Measurements from ENCODE around the gene RPL32. TPM values are rescaled to one million over a fixed set of nuclear protein-coding genes. Genes with fewer than 3 reads are reported as not detected.

Gene RPL32
- total and polyA plus RNA-seq, 9 of the 15 experiments (the other 6 are each of a cell fraction or from before 2014, with no cell fraction given) = 2,738 to 6,200 (median 4,286) TPM

DNA sequence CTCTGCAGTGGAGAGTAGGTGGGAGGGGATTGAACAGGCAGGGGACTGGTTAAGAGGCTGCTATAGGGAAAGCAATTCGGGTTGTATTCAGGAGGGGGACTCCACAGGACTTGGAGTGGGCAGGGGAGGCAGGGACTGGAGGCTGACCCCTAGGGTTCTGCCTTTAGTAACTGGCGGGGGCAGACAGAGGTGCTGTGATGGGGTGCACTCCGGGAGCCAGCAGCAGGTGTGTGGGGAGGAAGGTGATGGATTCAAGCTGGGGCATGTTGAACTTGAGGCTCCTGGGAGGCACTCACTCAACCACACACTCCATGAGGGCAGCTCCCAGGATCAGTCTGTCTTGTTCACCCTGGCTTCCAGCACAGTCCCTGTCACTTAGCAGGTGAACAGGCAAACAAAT, 32.4 kb downstream of the RPL32 start:
- Histone ChIP-seq H3K9me1 (ENCODE audit: control insufficient read depth, insufficient read depth, low read length) (no peaks in the 10 kb centered on the region), H3K4me3 (no peak overlapping the region), H3K36me3 (ENCODE audit: control insufficient read depth, insufficient read depth, low read length) (peaks cover 43% of the 10 kb centered on the region; the same call in 2 of the 3 replicates), H3K79me2 (ENCODE audit: control insufficient read depth, insufficient read depth, low read length) (no peaks in the 10 kb centered on the region), H3K9ac (ENCODE audit: insufficient read depth in 1 of 2, low read depth in 2 of 2, low read length in 2 of 2) (no peak overlapping the region), H3K27ac (ENCODE audit: extremely low read depth, low read depth, low read length) (no peak overlapping the region), H2AFZ (ENCODE audit: low read depth, low read length) (no peak overlapping the region), H3K4me2 (ENCODE audit: insufficient read depth, low read length) (no peak overlapping the region), H3K9me3 (replicated peaks; ENCODE audit: control insufficient read depth, insufficient read depth, low read depth, low read length) (no peaks in the 10 kb centered on the region), H4K20me1 (replicated peaks; ENCODE audit: control insufficient read depth, insufficient read depth, low read length) (no peaks in the 10 kb centered on the region), H3K27me3 (ENCODE audit: control insufficient read depth in 2 of 2, insufficient read depth in 2 of 2, low read length in 2 of 2) (no peaks in the 10 kb centered on the region), H3K4me1 (replicated peaks in 1 of 2; ENCODE audit: control insufficient read depth in 2 of 2, insufficient read depth in 2 of 2, low read length in 2 of 2) (peaks cover 9 to 17% of the 10 kb centered on the region in 2 experiments; a peak in 4 of 5 replicates)
- ChIA-PET POLR2A (interaction anchor here (0.7 to 7.5 kb wide), 6 partner anchors 10 to 87 kb away, joined by 3 to 108 read pairs (median 22); partner anchors contain the start of genes CAND2 and RPL32), CTCF (ENCODE audit: low intra/inter-chr PET ratio) (no interaction called here)
- intact Hi-C loops (cut with micrococcal nuclease) = no loop called here
- FAIRE-seq (no peak), ATAC-seq (no peak), DNase-seq (ENCODE audit: extremely low read depth in 1 of 4, low spot score in 3 of 4) (no peak)
- in situ Hi-C loops (cut with MboI) = no loop called here
- BruUV-seq (replicated peaks) = no TSS peak
- TF ChIP-seq, protein P1, sequence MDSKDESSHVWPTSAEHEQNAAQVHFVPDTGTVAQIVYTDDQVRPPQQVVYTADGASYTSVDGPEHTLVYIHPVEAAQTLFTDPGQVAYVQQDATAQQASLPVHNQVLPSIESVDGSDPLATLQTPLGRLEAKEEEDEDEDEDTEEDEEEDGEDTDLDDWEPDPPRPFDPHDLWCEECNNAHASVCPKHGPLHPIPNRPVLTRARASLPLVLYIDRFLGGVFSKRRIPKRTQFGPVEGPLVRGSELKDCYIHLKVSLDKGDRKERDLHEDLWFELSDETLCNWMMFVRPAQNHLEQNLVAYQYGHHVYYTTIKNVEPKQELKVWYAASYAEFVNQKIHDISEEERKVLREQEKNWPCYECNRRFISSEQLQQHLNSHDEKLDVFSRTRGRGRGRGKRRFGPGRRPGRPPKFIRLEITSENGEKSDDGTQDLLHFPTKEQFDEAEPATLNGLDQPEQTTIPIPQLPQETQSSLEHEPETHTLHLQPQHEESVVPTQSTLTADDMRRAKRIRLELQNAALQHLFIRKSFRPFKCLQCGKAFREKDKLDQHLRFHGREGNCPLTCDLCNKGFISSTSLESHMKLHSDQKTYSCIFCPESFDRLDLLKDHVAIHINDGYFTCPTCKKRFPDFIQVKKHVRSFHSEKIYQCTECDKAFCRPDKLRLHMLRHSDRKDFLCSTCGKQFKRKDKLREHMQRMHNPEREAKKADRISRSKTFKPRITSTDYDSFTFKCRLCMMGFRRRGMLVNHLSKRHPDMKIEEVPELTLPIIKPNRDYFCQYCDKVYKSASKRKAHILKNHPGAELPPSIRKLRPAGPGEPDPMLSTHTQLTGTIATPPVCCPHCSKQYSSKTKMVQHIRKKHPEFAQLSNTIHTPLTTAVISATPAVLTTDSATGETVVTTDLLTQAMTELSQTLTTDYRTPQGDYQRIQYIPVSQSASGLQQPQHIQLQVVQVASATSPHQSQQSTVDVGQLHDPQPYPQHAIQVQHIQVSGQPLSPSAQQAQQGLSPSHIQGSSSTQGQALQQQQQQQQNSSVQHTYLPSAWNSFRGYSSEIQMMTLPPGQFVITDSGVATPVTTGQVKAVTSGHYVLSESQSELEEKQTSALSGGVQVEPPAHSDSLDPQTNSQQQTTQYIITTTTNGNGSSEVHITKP (IDR thresholded peaks at IDR 0.05; ENCODE audit: partially characterized antibody) = no peak
- peak; percentile 32; the same call in 1 of the 2 replicates for TF ChIP-seq ZNF316 (IDR thresholded peaks at IDR 0.05)
- WGBS (ENCODE audit: insufficient coverage, low coverage, missing lambda C conversion rate) = 64% methylated on average over 3 of the region's 3 CpGs
